Neutrophil (primary cell): ENCODE results near the gene C14orf180.

Experiments
- H3K27ac ChIP-seq: fragments of 200-600 bp; sonication (generic); 2 replicates; pipeline ENCODE4 v1.5.1; 2016; ENCODE audit warnings: mild to moderate bottlenecking, moderate library complexity
- H3K27me3 ChIP-seq: fragments of 200-600 bp; sonication (generic); 2 replicates; pipeline ENCODE4 v1.6.0; 2016; ENCODE audit warnings: mild to moderate bottlenecking
- H3K36me3 ChIP-seq: fragments of 200-600 bp; sonication (generic); 2 replicates; pipeline ENCODE4 v1.5.1; 2017
- H3K4me1 ChIP-seq, 2 experiments: fragments of 200-600 bp in 1 of 2; sonication (generic) in 1 of 2; 1 replicate in 1 of 2; 2 replicates in 1 of 2; pipeline versions ENCODE4 v1.5.1 to v1.6.1; 2013 to 2016; ENCODE audit warnings: low read depth in 1 of 2, low read length in 1 of 2, mild to moderate bottlenecking in 1 of 2, moderate library complexity in 1 of 2; ENCODE audit not compliant: control insufficient read depth in 1 of 2, insufficient read depth in 1 of 2
- H3K4me3 ChIP-seq, 2 experiments: fragments of 200-600 bp in 1 of 2; sonication (generic) in 1 of 2; 1 replicate in 1 of 2; 2 replicates in 1 of 2; pipeline ENCODE4 v1.5.1; 2013 to 2016; ENCODE audit warnings: low read depth in 1 of 2, low read length in 1 of 2, mild to moderate bottlenecking in 1 of 2, moderate library complexity in 1 of 2
- H3K9me3 ChIP-seq: fragments of 200-600 bp; sonication (generic); 2 replicates; pipeline ENCODE4 v1.5.1; 2016
- CTCF ChIP-seq: fragments of 200-600 bp; sonication (generic); IDR thresholded peaks from 2 replicates; pipeline ENCODE4 v1.5.1; 2016; ENCODE audit warnings: antibody characterized with exemption

Gene C14orf180

DNA sequence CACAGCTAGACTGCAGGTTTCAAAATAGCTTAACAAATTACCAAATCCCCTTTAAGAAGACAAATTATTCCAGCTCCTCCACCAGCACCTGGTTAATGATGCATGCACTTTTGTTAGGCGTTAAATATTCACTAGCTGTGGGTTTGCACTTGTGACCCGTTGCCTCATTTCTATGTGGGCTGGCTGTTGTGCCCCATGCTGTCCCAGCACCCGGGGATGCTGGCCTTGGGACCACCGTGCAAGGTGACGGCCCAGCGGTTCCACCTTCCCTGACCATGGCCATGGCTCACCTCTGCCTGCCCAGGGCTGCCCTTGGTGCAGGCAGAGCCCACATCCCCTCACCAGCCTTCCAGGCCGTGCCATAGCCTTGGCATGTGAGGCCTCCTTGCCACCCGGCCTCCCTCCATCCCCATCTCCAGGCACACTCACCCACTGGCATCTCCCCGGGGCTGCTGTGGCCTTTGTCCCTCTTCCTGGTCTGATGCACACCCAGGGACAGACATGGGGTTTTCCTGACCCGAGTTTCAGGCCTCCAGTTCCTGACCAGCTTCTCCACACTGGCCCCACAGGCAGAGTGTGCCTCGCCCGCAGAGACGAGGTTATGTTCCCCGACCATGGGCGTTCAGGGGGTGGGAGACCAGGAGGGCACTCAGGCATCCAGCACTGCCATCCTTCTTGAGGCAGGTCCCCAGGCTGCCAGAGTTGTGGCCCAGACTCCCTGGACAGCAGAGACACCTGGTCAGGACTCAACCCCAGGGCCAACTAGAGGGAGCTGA lies 20.3 kb upstream of the C14orf180 start:
- Histone ChIP-seq H3K27ac (no peak overlapping the region), H3K4me3 (no peak overlapping the region), H3K9me3 (no peaks in the 10 kb centered on the region), H3K27me3 (peaks cover 21% of the 10 kb centered on the region), H3K36me3 (no peaks in the 10 kb centered on the region), H3K4me1 (no peaks in the 10 kb centered on the region)
- TF ChIP-seq CTCF = no peak

DNA sequence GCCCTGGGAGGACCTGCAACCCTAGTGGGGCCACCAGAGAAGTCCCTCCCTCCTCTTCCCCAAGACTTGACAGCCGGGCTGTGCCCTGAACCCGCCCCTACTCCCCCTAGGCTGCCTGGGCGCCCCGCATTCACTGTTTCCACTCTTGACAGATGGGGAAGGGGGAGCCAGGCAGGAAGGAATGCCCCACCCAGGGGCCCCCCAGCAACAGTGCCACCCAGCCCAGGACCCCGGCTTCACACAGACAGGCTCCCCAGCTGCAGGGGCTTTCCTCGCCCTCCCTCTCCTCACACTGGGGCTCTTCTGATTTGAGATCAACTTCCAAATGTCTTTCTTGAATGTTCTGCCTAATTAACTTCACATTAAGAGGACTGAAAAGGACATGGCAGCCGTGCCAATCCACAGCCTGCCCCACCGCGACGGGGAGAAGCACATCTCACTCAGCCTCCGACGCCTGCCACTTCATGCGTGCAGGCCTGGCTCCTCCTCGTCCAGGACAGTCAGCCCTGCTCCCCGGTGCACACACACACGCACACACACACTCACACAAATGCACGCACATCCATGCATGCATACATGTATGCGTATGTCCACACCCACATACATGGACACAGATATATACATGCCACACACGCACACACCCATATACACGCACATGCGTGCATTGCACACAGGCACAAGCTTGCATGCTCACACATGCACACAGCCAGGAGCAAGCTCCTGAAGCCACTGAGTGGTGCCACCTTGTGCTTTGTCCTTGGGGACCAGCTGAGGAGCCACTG lies 19.6 kb upstream of the C14orf180 start:
- Histone ChIP-seq H3K4me1 (no peaks in the 10 kb centered on the region), H3K9me3 (no peaks in the 10 kb centered on the region), H3K4me3 (no peak overlapping the region), H3K27me3 (peaks cover 29% of the 10 kb centered on the region), H3K36me3 (no peaks in the 10 kb centered on the region), H3K27ac (no peak overlapping the region)
- TF ChIP-seq CTCF = no peak

DNA sequence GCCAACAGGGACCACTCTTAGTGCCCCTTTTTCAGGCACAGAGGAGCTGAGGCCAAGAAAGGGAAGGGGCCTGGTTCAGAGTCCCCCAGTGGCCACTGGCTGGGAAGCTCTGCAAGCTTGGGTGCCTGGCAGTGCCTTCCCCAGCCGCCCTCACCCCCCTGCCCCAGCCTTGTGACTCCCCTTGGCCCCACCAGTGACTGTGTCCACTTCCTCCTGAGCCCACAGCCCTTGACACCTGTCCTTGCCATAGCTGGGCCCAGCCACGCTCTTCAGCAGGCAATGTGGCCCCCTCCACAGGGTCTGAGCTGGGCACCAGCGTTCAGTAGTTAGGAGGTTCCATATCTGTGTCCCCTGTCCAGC lies 19.0 kb upstream of the C14orf180 start:
- no peak for TF ChIP-seq CTCF
- Histone ChIP-seq H3K4me1 (no peaks in the 10 kb centered on the region), H3K27ac (no peak overlapping the region), H3K36me3 (no peaks in the 10 kb centered on the region), H3K9me3 (no peaks in the 10 kb centered on the region), H3K27me3 (peaks cover 35% of the 10 kb centered on the region), H3K4me3 (no peak overlapping the region)

- Histone ChIP-seq H3K27me3 (peaks cover 37% of the 10 kb centered on the region), H3K27ac (no peak overlapping the region), H3K4me1 (no peaks in the 10 kb centered on the region), H3K4me3 (no peak overlapping the region), H3K36me3 (no peaks in the 10 kb centered on the region), H3K9me3 (no peaks in the 10 kb centered on the region)
- TF ChIP-seq CTCF = no peak
These were observed 18.4 kb upstream of the C14orf180 start for GRCh38 chr14:104561124-104561557.

- H3K4me1 ChIP-seq = no peaks in the 10 kb centered on the region
- H3K36me3 ChIP-seq = no peaks in the 10 kb centered on the region
- no peak overlapping the region for H3K4me3 ChIP-seq
- H3K27me3 ChIP-seq = peaks cover 37% of the 10 kb centered on the region
- no peaks in the 10 kb centered on the region for H3K9me3 ChIP-seq
- no peak for TF ChIP-seq CTCF
- H3K27ac ChIP-seq = no peak overlapping the region
These were observed 17.7 kb upstream of the C14orf180 start for GRCh38 chr14:104561632-104562495.
